ENCODE measurements around the gene CHMP4A.
A peak's percentile ranks its signal among the peaks of the same experiment; 100 is the strongest.
"Not testable (repeated sequence)": the region's sequence is repeated elsewhere in the genome, so short reads cannot be mapped to it uniquely, and the experiment has no call there.

The CHMP4A gene

GRCh38 chr14:24246765-24247212, 33.5 kb upstream of the CHMP4A start:
- H3K9me3 ChIP-seq (ENCODE audit: low read length) = no peaks in the 10 kb centered on the region
- no peak overlapping the region for H3K4me3 ChIP-seq (ENCODE audit: low read depth, low read length, poor library complexity, severe bottlenecking)
- H3K27ac ChIP-seq (ENCODE audit: low read depth, low read length, poor library complexity, severe bottlenecking) = no peak overlapping the region
- H3K4me2 ChIP-seq (ENCODE audit: low read length) = no peak overlapping the region
- TF ChIP-seq EZH2 (IDR thresholded peaks at IDR 0.05; ENCODE audit: borderline replicate concordance, low read length) (no peak), CTCF (IDR thresholded peaks at IDR 0.05; ENCODE audit: low read length) (no peak)
- H4K20me1 ChIP-seq (ENCODE audit: insufficient read depth, low read length) = no peaks in the 10 kb centered on the region
- no peak overlapping the region for H3K9ac ChIP-seq (ENCODE audit: low read length)
- no peaks in the 10 kb centered on the region for H3K36me3 ChIP-seq (ENCODE audit: insufficient read depth, low read length)
- peaks cover 13% of the 10 kb centered on the region for H3K4me1 ChIP-seq (ENCODE audit: insufficient read depth, low read length, severe bottlenecking)
- no peaks in the 10 kb centered on the region for H3K9me2 ChIP-seq (ENCODE audit: low read depth, low read length)
- H2AFZ ChIP-seq (ENCODE audit: low read length) = no peak overlapping the region
- no peaks in the 10 kb centered on the region for H3K79me2 ChIP-seq (ENCODE audit: insufficient read depth, low read length)
- no peaks in the 10 kb centered on the region for H3F3A ChIP-seq (ENCODE audit: insufficient read depth, low read length)
- no peaks in the 10 kb centered on the region for H3K27me3 ChIP-seq (ENCODE audit: insufficient read depth, low read length)

GRCh38 chr14:24245350-24245749, 32.1 kb upstream of the CHMP4A start:
- H3K4me3 ChIP-seq (ENCODE audit: low read depth, low read length, poor library complexity, severe bottlenecking); H3F3A ChIP-seq (ENCODE audit: insufficient read depth, low read length); H3K79me2 ChIP-seq (ENCODE audit: insufficient read depth, low read length); H3K36me3 ChIP-seq (ENCODE audit: insufficient read depth, low read length); H3K9me3 ChIP-seq (ENCODE audit: low read length); H3K4me2 ChIP-seq (ENCODE audit: low read length); H2AFZ ChIP-seq (ENCODE audit: low read length); H3K27me3 ChIP-seq (ENCODE audit: insufficient read depth, low read length); H4K20me1 ChIP-seq (ENCODE audit: insufficient read depth, low read length); H3K27ac ChIP-seq (ENCODE audit: low read depth, low read length, poor library complexity, severe bottlenecking); H3K9me2 ChIP-seq (ENCODE audit: low read depth, low read length); H3K9ac ChIP-seq (ENCODE audit: low read length): not testable (repeated sequence)
- peaks cover 28% of the 10 kb centered on the region for H3K4me1 ChIP-seq (ENCODE audit: insufficient read depth, low read length, severe bottlenecking)

GRCh38 chr14:24243336-24243836, 30.1 kb upstream of the CHMP4A start:
- no peaks in the 10 kb centered on the region for H3K9me3 ChIP-seq (ENCODE audit: low read length)
- H3K36me3 ChIP-seq (ENCODE audit: insufficient read depth, low read length) = peaks cover 29% of the 10 kb centered on the region
- no peaks in the 10 kb centered on the region for H4K20me1 ChIP-seq (ENCODE audit: insufficient read depth, low read length)
- H3K9me2 ChIP-seq (ENCODE audit: low read depth, low read length) = no peaks in the 10 kb centered on the region
- H2AFZ ChIP-seq (ENCODE audit: low read length) = no peak overlapping the region
- peak overlapping the region; percentile 68 for H3K9ac ChIP-seq (ENCODE audit: low read length)
- peaks cover 28% of the 10 kb centered on the region for H3K4me1 ChIP-seq (ENCODE audit: insufficient read depth, low read length, severe bottlenecking)
- H3K27me3 ChIP-seq (ENCODE audit: insufficient read depth, low read length) = no peaks in the 10 kb centered on the region
- H3K4me2 ChIP-seq (ENCODE audit: low read length) = peak overlapping the region; percentile 65
- H3K27ac ChIP-seq (ENCODE audit: low read depth, low read length, poor library complexity, severe bottlenecking) = peak overlapping the region; percentile 86
- H3K79me2 ChIP-seq (ENCODE audit: insufficient read depth, low read length) = no peaks in the 10 kb centered on the region
- TF ChIP-seq CTCF (IDR thresholded peaks at IDR 0.05; ENCODE audit: low read length) (no peak), EZH2 (IDR thresholded peaks at IDR 0.05; ENCODE audit: borderline replicate concordance, low read length) (no peak)
- no peaks in the 10 kb centered on the region for H3F3A ChIP-seq (ENCODE audit: insufficient read depth, low read length)
- peak overlapping the region; percentile 71 for H3K4me3 ChIP-seq (ENCODE audit: low read depth, low read length, poor library complexity, severe bottlenecking)

- peak; percentile 11; the same call in 1 of the 2 replicates for TF ChIP-seq CTCF (IDR thresholded peaks at IDR 0.05; ENCODE audit: low read length)
- no peak for TF ChIP-seq EZH2 (IDR thresholded peaks at IDR 0.05; ENCODE audit: borderline replicate concordance, low read length)
- no peaks in the 10 kb centered on the region for H3K9me2 ChIP-seq (ENCODE audit: low read depth, low read length)
- H3K9ac ChIP-seq (ENCODE audit: low read length) = peak overlapping the region; percentile 68
- H3K79me2 ChIP-seq (ENCODE audit: insufficient read depth, low read length) = no peaks in the 10 kb centered on the region
- peak overlapping the region; percentile 71 for H3K4me3 ChIP-seq (ENCODE audit: low read depth, low read length, poor library complexity, severe bottlenecking)
- H2AFZ ChIP-seq (ENCODE audit: low read length) = no peak overlapping the region
- H4K20me1 ChIP-seq (ENCODE audit: insufficient read depth, low read length) = no peaks in the 10 kb centered on the region
- peak overlapping the region; percentile 65 for H3K4me2 ChIP-seq (ENCODE audit: low read length)
- H3F3A ChIP-seq (ENCODE audit: insufficient read depth, low read length) = no peaks in the 10 kb centered on the region
- H3K36me3 ChIP-seq (ENCODE audit: insufficient read depth, low read length) = peaks cover 44% of the 10 kb centered on the region
- no peaks in the 10 kb centered on the region for H3K27me3 ChIP-seq (ENCODE audit: insufficient read depth, low read length)
- peaks cover 26% of the 10 kb centered on the region for H3K4me1 ChIP-seq (ENCODE audit: insufficient read depth, low read length, severe bottlenecking)
- peak overlapping the region; percentile 86 for H3K27ac ChIP-seq (ENCODE audit: low read depth, low read length, poor library complexity, severe bottlenecking)
- no peaks in the 10 kb centered on the region for H3K9me3 ChIP-seq (ENCODE audit: low read length)
These were observed 28.6 kb upstream of the CHMP4A start for GRCh38 chr14:24241829-24242443.

Data from OCI-LY1 (cell line).